Hypothalamus (tissue), 51 donors: ENCODE data around the gene RBBP5.
A peak's percentile ranks its signal among the peaks of the same experiment; 100 is the strongest.

ENCODE experiments used
- DNase-seq, 51 donors: peaks; one replicate each; lab custom pipeline; 2025; lab: John Stamatoyannopoulos, UW

Gene RBBP5

GRCh38 chr1:205075642-205076155 is 46.1 kb downstream of the RBBP5 start:
- no peak for DNase-seq

- no peak for DNase-seq
Observed at GRCh38 chr1:205074513-205074912, 47.3 kb downstream of the RBBP5 start.

- no peak for DNase-seq
Observed at GRCh38 chr1:205074084-205074483, 47.7 kb downstream of the RBBP5 start.

- no peak for DNase-seq
Observed at GRCh38 chr1:205073511-205073910, 48.3 kb downstream of the RBBP5 start.

GRCh38 chr1:205072881-205073280 is 48.9 kb downstream of the RBBP5 start:
- DNase-seq = no peak

GRCh38 chr1:205072286-205072685 is 49.5 kb downstream of the RBBP5 start:
- no peak for DNase-seq

- DNase-seq = peak in 18 of 51 donors; percentile 17 to 66 (median 46)
Observed at GRCh38 chr1:205071801-205072200, 50.0 kb downstream of the RBBP5 start.

GRCh38 chr1:205071028-205071409 is 50.8 kb downstream of the RBBP5 start:
- DNase-seq = no peak

- DNase-seq = no peak
Observed at GRCh38 chr1:205069371-205070125, 52.2 kb downstream of the RBBP5 start.

GRCh38 chr1:205068457-205069040 is 53.2 kb downstream of the RBBP5 start:
- DNase-seq = no peak

GRCh38 chr1:205068001-205068400 is 53.8 kb downstream of the RBBP5 start:
- no peak for DNase-seq

GRCh38 chr1:205067031-205067430 is 54.7 kb downstream of the RBBP5 start:
- no peak for DNase-seq

GRCh38 chr1:205066141-205066818 is 55.5 kb downstream of the RBBP5 start:
- no peak for DNase-seq

- DNase-seq = no peak
Observed at GRCh38 chr1:205065666-205066065, 56.1 kb downstream of the RBBP5 start.

GRCh38 chr1:205064741-205065316 is 56.9 kb downstream of the RBBP5 start:
- DNase-seq = no peak

GRCh38 chr1:205064301-205064700 is 57.5 kb downstream of the RBBP5 start:
- no peak for DNase-seq

- no peak for DNase-seq
Observed at GRCh38 chr1:205062895-205063294, 58.9 kb downstream of the RBBP5 start.

- DNase-seq = no peak
Observed at GRCh38 chr1:205062319-205062718, 59.5 kb downstream of the RBBP5 start.

GRCh38 chr1:205061665-205062069 is 60.1 kb downstream of the RBBP5 start:
- DNase-seq = peak in 46 of 51 donors; percentile 31 to 88 (median 69)

- no peak for DNase-seq
Observed at GRCh38 chr1:205061227-205061626, 60.6 kb downstream of the RBBP5 start.

GRCh38 chr1:205060746-205061145 is 61.0 kb downstream of the RBBP5 start:
- DNase-seq = no peak
